Left lung (tissue), 10 donors: ENCODE data around the gene CMIP. TPM values are rescaled to one million over a fixed set of nuclear protein-coding genes. Genes with fewer than 3 reads are reported as not detected.

ENCODE experiments used
- ATAC-seq: fragments of 200-7000 bp; cut with Tn5 transposase; one replicate; pipeline ENCODE4 v1.9.1; 2020; ENCODE audit warnings: moderate library complexity
- DNase-seq, 4 donors: peaks; one replicate each; pipeline ENCODE4 v3.0.0-alpha.2; 2013 to 2020
- H3K27ac ChIP-seq, 2 donors: fragments of 200-600 bp; sonication (generic) in 1 of 2; one replicate each; pipeline versions ENCODE4 v1.5.0 to v1.8.0; 2020 to 2021
- H3K27me3 ChIP-seq, 2 donors: fragments of 200-600 bp; sonication (generic) in 1 of 2; one replicate each; pipeline versions ENCODE4 v1.5.0 to v1.8.0; 2020 to 2021
- H3K36me3 ChIP-seq, 2 donors: fragments of 200-600 bp; sonication (generic) in 1 of 2; one replicate each; pipeline versions ENCODE4 v1.5.0 to v1.8.0; 2020 to 2021
- H3K4me1 ChIP-seq, 2 donors: fragments of 200-600 bp; one replicate each; pipeline ENCODE4 v1.8.0; 2021
- H3K4me3 ChIP-seq, 2 donors: fragments of 200-600 bp; sonication (generic) in 1 of 2; one replicate each; pipeline versions ENCODE4 v1.5.0 to v1.8.0; 2020 to 2021; ENCODE audit warnings: mild to moderate bottlenecking in 1 of 2
- H3K9me3 ChIP-seq, 2 donors: fragments of 200-600 bp; sonication (generic) in 1 of 2; one replicate each; pipeline versions ENCODE4 v1.5.0 to v1.8.0; 2020 to 2021
- intact Hi-C, 2 donors: fragments of 100-400 bp; cut with DNase I; formaldehyde crosslinking; loops; one replicate each; pipeline versions ENCODE4 v1.11.2 to v1.14.2; 2022
- polyA plus RNA-seq, 6 donors: library from polyadenylated mRNA; unstranded; fragments of 120-200 nt; gene quantifications; one replicate each; pipeline ENCODE4 v1.2.1, GENCODE V29; 2013; ENCODE audit not compliant: insufficient read length in 6 of 6
- total RNA-seq, 2 donors: library from RNA; stranded (reverse); fragmentation: NEBNext Ultra II Directional; extraction: Animal tissue kit (Norgen Biotek cat#: 25700); gene quantifications; one replicate each; pipeline ENCODE4 v1.2.1, GENCODE V29; 2021
- TF ChIP-seq, protein P1 (sequence below), 2 donors: fragments of 200-600 bp; sonication (generic) in 1 of 2; IDR thresholded peaks; one replicate each; pipeline versions ENCODE4 v1.5.0 to v1.8.0; 2021; ENCODE audit warnings: antibody characterized with exemption in 2 of 2
- donor health status: DM: no; HTN: yes; CAD: no.
- donor health status: DM: no; HTN: no; CAD: no.

CMIP gene
- total and polyA plus RNA-seq, 8 donors, result 35.3 to 55.8 (median 40.4) TPM

- TF ChIP-seq, protein P1, sequence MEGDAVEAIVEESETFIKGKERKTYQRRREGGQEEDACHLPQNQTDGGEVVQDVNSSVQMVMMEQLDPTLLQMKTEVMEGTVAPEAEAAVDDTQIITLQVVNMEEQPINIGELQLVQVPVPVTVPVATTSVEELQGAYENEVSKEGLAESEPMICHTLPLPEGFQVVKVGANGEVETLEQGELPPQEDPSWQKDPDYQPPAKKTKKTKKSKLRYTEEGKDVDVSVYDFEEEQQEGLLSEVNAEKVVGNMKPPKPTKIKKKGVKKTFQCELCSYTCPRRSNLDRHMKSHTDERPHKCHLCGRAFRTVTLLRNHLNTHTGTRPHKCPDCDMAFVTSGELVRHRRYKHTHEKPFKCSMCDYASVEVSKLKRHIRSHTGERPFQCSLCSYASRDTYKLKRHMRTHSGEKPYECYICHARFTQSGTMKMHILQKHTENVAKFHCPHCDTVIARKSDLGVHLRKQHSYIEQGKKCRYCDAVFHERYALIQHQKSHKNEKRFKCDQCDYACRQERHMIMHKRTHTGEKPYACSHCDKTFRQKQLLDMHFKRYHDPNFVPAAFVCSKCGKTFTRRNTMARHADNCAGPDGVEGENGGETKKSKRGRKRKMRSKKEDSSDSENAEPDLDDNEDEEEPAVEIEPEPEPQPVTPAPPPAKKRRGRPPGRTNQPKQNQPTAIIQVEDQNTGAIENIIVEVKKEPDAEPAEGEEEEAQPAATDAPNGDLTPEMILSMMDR (IDR thresholded peaks at IDR 0.05), result peak in 1 of 2 donors; percentile 36
- Histone ChIP-seq H3K4me1 (peaks cover 13 to 97% of the 10 kb centered on the region in 2 donors), H3K27ac (peak overlapping the region; percentile 44 to 63), H3K9me3 (no peaks in the 10 kb centered on the region), H3K36me3 (peaks cover 0 to 7% of the 10 kb centered on the region in 2 donors), H3K27me3 (no peaks in the 10 kb centered on the region), H3K4me3 (no peak overlapping the region)
- intact Hi-C loops, result no loop called here
- ATAC-seq, result peak; percentile 9
- DNase-seq, result peak in 2 of 4 donors; percentile 67 to 94
These were observed 51.0 kb downstream of the CMIP start for GRCh38 chr16:81495321-81496234.

DNA sequence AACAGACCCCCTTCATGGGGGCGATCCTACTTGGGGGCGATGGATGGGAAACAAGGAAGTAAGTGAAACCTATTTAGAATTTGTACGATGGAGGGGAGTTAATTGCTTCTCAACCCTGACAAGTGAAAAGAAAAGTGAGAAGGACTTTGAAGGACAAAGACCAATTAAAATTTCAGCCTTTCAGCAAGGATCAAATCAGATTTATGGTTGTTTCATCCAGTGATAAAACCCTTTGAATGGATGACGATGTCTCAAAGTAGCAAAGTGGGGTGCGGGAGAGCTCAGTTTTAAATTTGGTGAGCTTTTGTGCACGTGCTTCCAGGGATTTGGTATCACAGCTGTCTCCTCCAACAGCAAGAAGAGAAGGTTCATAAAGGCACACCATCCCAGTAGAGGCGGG is 51.7 kb downstream of the CMIP start:
- H3K27ac ChIP-seq, result peak overlapping the region; percentile 44 to 63
- no peaks in the 10 kb centered on the region for H3K27me3 ChIP-seq
- H3K4me1 ChIP-seq, result peaks cover 11 to 97% of the 10 kb centered on the region in 2 donors
- DNase-seq (no peak), ATAC-seq (no peak)
- H3K4me3 ChIP-seq, result no peak overlapping the region
- peaks cover 0 to 7% of the 10 kb centered on the region in 2 donors for H3K36me3 ChIP-seq
- TF ChIP-seq, protein P1 (IDR thresholded peaks at IDR 0.05), result no peak
- intact Hi-C loops, result no loop called here
- no peaks in the 10 kb centered on the region for H3K9me3 ChIP-seq

GRCh38 chr16:81496742-81497141 is 52.1 kb downstream of the CMIP start:
- TF ChIP-seq, protein P1 (IDR thresholded peaks at IDR 0.05), result no peak
- ATAC-seq, result no peak
- Histone ChIP-seq H3K4me3 (no peak overlapping the region), H3K4me1 (peaks cover 9 to 96% of the 10 kb centered on the region in 2 donors), H3K27ac (peak overlapping the region in 1 of 2 donors; percentile 72), H3K9me3 (no peaks in the 10 kb centered on the region), H3K36me3 (peaks cover 0 to 7% of the 10 kb centered on the region in 2 donors), H3K27me3 (no peaks in the 10 kb centered on the region)
- DNase-seq, result peak in 1 of 4 donors; percentile 57
- intact Hi-C loops, result no loop called here

- H3K4me1 ChIP-seq, result peaks cover 0 to 93% of the 10 kb centered on the region in 2 donors
These were observed 53.1 kb downstream of the CMIP start for GRCh38 chr16:81497690-81498089.

More at GRCh38 chr16:81497690-81498089, 53.1 kb downstream of the CMIP start:
- H3K36me3 ChIP-seq, result peaks cover 0 to 7% of the 10 kb centered on the region in 2 donors
- H3K9me3 ChIP-seq, result no peaks in the 10 kb centered on the region
- ATAC-seq, result peak; percentile 10
- no peak overlapping the region for H3K4me3 ChIP-seq
- peak in 1 of 4 donors; percentile 84 for DNase-seq
- TF ChIP-seq, protein P1 (IDR thresholded peaks at IDR 0.05), result peak in 1 of 2 donors; percentile 56
- H3K27me3 ChIP-seq, result no peaks in the 10 kb centered on the region
- H3K27ac ChIP-seq, result peak overlapping the region; percentile 7 to 72
- intact Hi-C loops, result no loop called here
